ENCODE results near the gene TEX35. TPM values are rescaled to one million over a fixed set of nuclear protein-coding genes. Genes with fewer than 3 reads are reported as not detected.

TEX35 gene
- total RNA-seq, 3 donors from 2014 or later = not detected

- Histone ChIP-seq H3K36me3 (ENCODE audit: low read depth) (no peaks in the 10 kb centered on the region), H3K9me3 (no peaks in the 10 kb centered on the region), H3K4me1 (ENCODE audit: low read depth) (no peaks in the 10 kb centered on the region), H3K4me3 (no peak overlapping the region)
- TF ChIP-seq CTCF (IDR thresholded peaks at IDR 0.05) = no peak
- intact Hi-C loops (cut with DNase I, micrococcal nuclease) = no loop called here
- DNase-seq (no peak), ATAC-seq (no peak)
Observed at GRCh38 chr1:178489399-178489798, 23.5 kb upstream of the TEX35 start.

DNA sequence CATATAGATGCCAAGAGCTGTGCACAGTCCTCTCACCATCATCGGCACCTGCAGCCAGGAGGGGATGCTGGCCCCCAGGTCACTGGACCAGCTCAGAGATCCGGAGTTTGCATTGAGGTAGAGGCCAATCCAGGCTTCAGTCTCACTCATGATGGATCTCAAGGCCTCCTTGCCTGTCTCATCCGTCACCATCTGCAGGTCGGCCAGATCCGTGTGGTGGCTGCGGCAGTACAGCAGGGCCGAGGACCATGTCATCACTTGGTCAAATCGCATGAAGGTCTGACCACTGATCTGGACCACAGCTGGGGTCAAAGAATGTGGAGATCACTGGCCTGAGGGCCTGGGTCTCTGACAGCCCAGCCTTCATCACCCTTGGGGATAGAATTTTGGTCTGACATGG, 22.8 kb upstream of the TEX35 start:
- no peak for TF ChIP-seq CTCF (IDR thresholded peaks at IDR 0.05)
- intact Hi-C loops (cut with DNase I, micrococcal nuclease) = no loop called here
- no peak overlapping the region for H3K4me3 ChIP-seq
- H3K4me1 ChIP-seq (ENCODE audit: low read depth) = no peaks in the 10 kb centered on the region
- no peaks in the 10 kb centered on the region for H3K36me3 ChIP-seq (ENCODE audit: low read depth)
- no peaks in the 10 kb centered on the region for H3K9me3 ChIP-seq
- ATAC-seq (no peak), DNase-seq (no peak)

DNA sequence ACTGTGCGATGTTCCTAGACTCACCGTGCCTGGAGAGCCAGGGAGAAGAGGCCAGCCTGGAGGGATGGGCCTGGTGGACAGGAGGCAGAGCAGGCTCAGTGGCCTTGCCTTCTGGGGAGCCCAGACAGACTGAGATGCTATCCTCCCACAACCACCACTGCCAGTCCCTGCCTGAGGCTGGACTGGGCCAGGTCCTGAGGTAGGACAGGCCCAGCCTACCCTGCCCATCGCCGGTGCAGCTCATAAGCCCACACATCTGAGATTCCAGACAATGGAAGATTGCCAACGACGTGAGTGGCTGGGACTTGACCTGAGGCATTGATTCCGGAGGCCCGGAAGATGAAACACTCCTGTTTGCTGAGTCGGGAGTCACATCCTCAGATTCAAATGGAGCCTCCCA, 21.9 kb upstream of the TEX35 start:
- Histone ChIP-seq H3K36me3 (ENCODE audit: low read depth) (no peaks in the 10 kb centered on the region), H3K4me3 (no peak overlapping the region), H3K9me3 (no peaks in the 10 kb centered on the region), H3K4me1 (ENCODE audit: low read depth) (no peaks in the 10 kb centered on the region)
- TF ChIP-seq CTCF (IDR thresholded peaks at IDR 0.05) = no peak
- intact Hi-C loops (cut with DNase I, micrococcal nuclease) = no loop called here
- DNase-seq (no peak), ATAC-seq (no peak)

DNA sequence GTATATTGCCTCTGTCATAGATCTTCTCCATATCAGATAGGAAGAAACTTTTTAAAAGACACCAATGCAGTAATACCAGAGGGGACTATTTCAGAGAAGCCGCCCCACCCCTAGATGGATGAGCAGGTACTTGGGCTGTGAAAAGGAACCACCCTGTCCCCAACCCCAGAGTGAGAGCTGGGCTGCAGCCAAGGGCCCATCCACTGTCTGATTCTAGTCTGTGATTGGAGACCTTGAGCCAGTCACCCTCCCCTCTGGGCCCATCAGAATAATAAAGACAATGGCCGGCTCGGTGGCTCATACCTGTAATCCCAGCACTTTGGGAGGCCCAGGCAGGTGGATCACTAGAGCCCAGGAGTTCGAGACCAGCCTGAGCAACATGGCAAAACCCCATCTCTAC, 21.2 kb upstream of the TEX35 start:
- intact Hi-C loops (cut with DNase I, micrococcal nuclease) = no loop called here
- ATAC-seq = no peak
- no peaks in the 10 kb centered on the region for H3K4me1 ChIP-seq (ENCODE audit: low read depth)

DNA sequence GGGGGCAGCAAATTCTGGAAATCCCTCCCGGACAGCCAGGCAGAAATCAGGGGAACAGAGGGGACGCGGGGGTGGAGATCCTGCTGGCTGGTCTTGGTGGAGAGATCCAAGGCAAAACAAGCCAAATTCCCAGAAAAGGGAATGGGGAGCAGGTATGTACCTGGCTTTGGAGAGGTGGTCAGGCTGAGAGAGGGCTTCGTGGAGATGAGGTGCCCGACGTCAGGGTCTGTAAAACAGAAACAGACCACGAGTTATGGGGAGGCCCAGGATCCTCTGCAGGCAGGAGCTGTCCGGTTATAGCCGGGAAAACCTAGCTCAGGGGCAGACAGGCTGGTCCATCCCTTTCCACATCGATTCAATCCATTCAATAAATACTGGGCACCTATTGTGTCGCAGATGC, 20.6 kb upstream of the TEX35 start:
- DNase-seq (no peak), ATAC-seq (no peak)
- Histone ChIP-seq H3K4me1 (ENCODE audit: low read depth) (no peaks in the 10 kb centered on the region), H3K4me3 (no peak overlapping the region), H3K9me3 (no peaks in the 10 kb centered on the region), H3K36me3 (ENCODE audit: low read depth) (no peaks in the 10 kb centered on the region)
- TF ChIP-seq CTCF (IDR thresholded peaks at IDR 0.05) = no peak
- intact Hi-C loops (cut with DNase I, micrococcal nuclease) = no loop called here

More for the DNA sequence above, 21.2 kb upstream of the TEX35 start:
- H3K4me3 ChIP-seq = no peak overlapping the region
- H3K9me3 ChIP-seq = no peaks in the 10 kb centered on the region
- no peaks in the 10 kb centered on the region for H3K36me3 ChIP-seq (ENCODE audit: low read depth)
- no peak for TF ChIP-seq CTCF (IDR thresholded peaks at IDR 0.05)
- DNase-seq = no peak

DNA sequence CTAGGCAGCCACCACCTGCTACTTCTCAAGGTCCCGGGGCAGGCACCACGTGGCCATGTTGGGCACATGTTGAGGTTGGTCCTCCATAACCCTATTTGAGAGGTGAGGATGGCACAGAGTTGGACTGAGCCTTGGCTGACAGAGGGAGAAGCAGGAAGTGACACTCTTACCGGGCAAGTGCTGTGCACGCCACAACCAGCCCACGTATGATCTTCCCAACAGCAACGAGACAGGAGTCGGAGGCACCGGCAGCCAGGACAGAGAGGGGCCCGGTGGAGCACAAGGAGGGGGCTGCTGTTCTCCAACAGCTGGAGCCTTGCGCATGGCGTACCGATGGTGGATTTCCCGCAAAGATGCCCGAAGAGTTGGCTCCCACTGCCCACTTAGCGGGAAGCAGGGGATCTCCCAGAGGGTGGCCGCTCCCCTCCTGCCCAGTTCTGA, 19.6 kb upstream of the TEX35 start:
- H3K4me3 ChIP-seq = no peak overlapping the region
- no peak for ATAC-seq
- DNase-seq = no peak

More for the DNA sequence above, 19.6 kb upstream of the TEX35 start:
- no peaks in the 10 kb centered on the region for H3K36me3 ChIP-seq (ENCODE audit: low read depth)
- no peaks in the 10 kb centered on the region for H3K4me1 ChIP-seq (ENCODE audit: low read depth)
- intact Hi-C loops (cut with DNase I, micrococcal nuclease) = no loop called here
- TF ChIP-seq CTCF (IDR thresholded peaks at IDR 0.05) = no peak
- H3K9me3 ChIP-seq = no peaks in the 10 kb centered on the region

All from mucosa of descending colon (tissue), 3 donors.